8988T (cell line): ENCODE results near the gene CCL11.

Experiments used
- DNase-seq: peaks from one replicate; pipeline ENCODE4 v3.0.0; 2011

The CCL11 gene

GRCh38 chr17:34257986-34258326 is 27.6 kb upstream of the CCL11 start:
- DNase-seq: no peak

GRCh38 chr17:34259146-34259545 is 26.4 kb upstream of the CCL11 start:
- DNase-seq: no peak

GRCh38 chr17:34260861-34261260 is 24.7 kb upstream of the CCL11 start:
- DNase-seq: no peak

GRCh38 chr17:34261568-34262337 is 23.8 kb upstream of the CCL11 start:
- no peak for DNase-seq

GRCh38 chr17:34265711-34266110 is 19.8 kb upstream of the CCL11 start:
- DNase-seq: no peak

GRCh38 chr17:34269969-34270368 is 15.6 kb upstream of the CCL11 start, which contains the start of gene CCL7:
TSS of gene CCL7 (plus strand) at chr17:34270221. CDS start at chr17:34270291, 70 bp downstream.
- no peak for DNase-seq

- DNase-seq: no peak
Measured at GRCh38 chr17:34275881-34276280, 9.7 kb upstream of the CCL11 start.

GRCh38 chr17:34276826-34277225 is 8.7 kb upstream of the CCL11 start:
- no peak for DNase-seq

GRCh38 chr17:34283571-34283970 is 2.0 kb upstream of the CCL11 start:
- DNase-seq: no peak

GRCh38 chr17:34287875-34288274 is 2.3 kb downstream of the CCL11 start:
- DNase-seq: no peak

GRCh38 chr17:34290586-34290985 is 5.0 kb downstream of the CCL11 start:
- no peak for DNase-seq

GRCh38 chr17:34291721-34292348 is 6.3 kb downstream of the CCL11 start:
- DNase-seq: no peak

GRCh38 chr17:34299027-34299426 is 13.5 kb downstream of the CCL11 start:
- no peak for DNase-seq

GRCh38 chr17:34299956-34300577 is 14.5 kb downstream of the CCL11 start:
- no peak for DNase-seq

GRCh38 chr17:34300652-34301370 is 15.3 kb downstream of the CCL11 start:
- DNase-seq: no peak

GRCh38 chr17:34301986-34302385 is 16.4 kb downstream of the CCL11 start:
- no peak for DNase-seq

GRCh38 chr17:34302636-34303035 is 17.1 kb downstream of the CCL11 start:
- no peak for DNase-seq

GRCh38 chr17:34303606-34304005 is 18.1 kb downstream of the CCL11 start:
- DNase-seq: no peak

- DNase-seq: no peak
Measured at GRCh38 chr17:34305061-34305460, 19.5 kb downstream of the CCL11 start.

- no peak for DNase-seq
Measured at GRCh38 chr17:34305606-34306005, 20.1 kb downstream of the CCL11 start.

GRCh38 chr17:34306466-34306865 is 20.9 kb downstream of the CCL11 start:
- no peak for DNase-seq

- no peak for DNase-seq
Measured at GRCh38 chr17:34307110-34307509, 21.6 kb downstream of the CCL11 start.

GRCh38 chr17:34308371-34308770 is 22.8 kb downstream of the CCL11 start:
- no peak for DNase-seq

- no peak for DNase-seq
Measured at GRCh38 chr17:34311291-34311690, 25.7 kb downstream of the CCL11 start.
